ENCODE results near the gene CFAP97D2. TPM values are rescaled to one million over a fixed set of nuclear protein-coding genes. Genes with fewer than 3 reads are reported as not detected.
A peak's percentile ranks its signal among the peaks of the same experiment; 100 is the strongest.

Gene CFAP97D2
- not detected for total RNA-seq
- long read RNA-seq = 0 reads

GRCh38 chr13:114179087-114179658 lies at the start of gene CFAP97D2:
CFAP97D2 (plus strand) TSS chr13:114179257; CDS start chr13:114179331, 74 bp downstream.
- H3K4me1 ChIP-seq = no peaks in the 10 kb centered on the region
- ATAC-seq (no peak), DNase-seq (no peak)
- no peaks in the 10 kb centered on the region for H3K27me3 ChIP-seq
- intact Hi-C loops (cut with DNase I) = no loop called here
- H3K9me3 ChIP-seq = no peaks in the 10 kb centered on the region
- H3K27ac ChIP-seq = no peak within 1 kb of the TSS
- 50% methylated on average over 13 of the region's 13 CpGs for WGBS (ENCODE audit: insufficient coverage, low coverage, low lambda C conversion rate, missing lambda C conversion rate)
- TF ChIP-seq CTCF (IDR thresholded peaks at IDR 0.05) (no peak), POLR2A (IDR thresholded peaks at IDR 0.05) (no peak)
- H3K36me3 ChIP-seq = no peaks in the 10 kb centered on the region
- H3K4me3 ChIP-seq = no peak within 1 kb of the TSS

GRCh38 chr13:114129649-114130062 lies 49.4 kb upstream of the CFAP97D2 start:
- H3K36me3 ChIP-seq = no peaks in the 10 kb centered on the region
- H3K27ac ChIP-seq = peak overlapping the region in 2 of 3 donors; percentile 55 to 85
- H3K4me1 ChIP-seq = peaks cover 0 to 25% (median 4%) of the 10 kb centered on the region in 4 donors
- H3K27me3 ChIP-seq = no peaks in the 10 kb centered on the region
- TF ChIP-seq POLR2A (IDR thresholded peaks at IDR 0.05) (no peak), CTCF (IDR thresholded peaks at IDR 0.05) (no peak)
- no peak for ATAC-seq
- DNase-seq = no peak
- no peak overlapping the region for H3K4me3 ChIP-seq
- no peaks in the 10 kb centered on the region for H3K9me3 ChIP-seq
- WGBS (ENCODE audit: insufficient coverage, low coverage, low lambda C conversion rate, missing lambda C conversion rate) = 28% methylated on average over 4 of the region's 9 CpGs
- intact Hi-C loops (cut with DNase I) = no loop called here

GRCh38 chr13:114130131-114130836 lies 48.8 kb upstream of the CFAP97D2 start:
- intact Hi-C loops (cut with DNase I) = no loop called here
- Histone ChIP-seq H3K27me3 (no peaks in the 10 kb centered on the region), H3K36me3 (no peaks in the 10 kb centered on the region), H3K4me3 (peak overlapping the region; percentile 16 to 78 (median 64)), H3K4me1 (peaks cover 0 to 25% (median 4%) of the 10 kb centered on the region in 4 donors), H3K27ac (peak overlapping the region; percentile 55 to 85 (median 64)), H3K9me3 (no peaks in the 10 kb centered on the region)
- ATAC-seq = peak; percentile 41 to 65 (median 48)
- TF ChIP-seq CTCF (IDR thresholded peaks at IDR 0.05) (no peak), POLR2A (IDR thresholded peaks at IDR 0.05) (no peak)
- WGBS (ENCODE audit: insufficient coverage, low coverage, low lambda C conversion rate, missing lambda C conversion rate) = no CpG with 5 or more reads among the region's 18 CpGs
- peak in 1 of 3 donors; percentile 71 for DNase-seq

- Histone ChIP-seq H3K27ac (peak overlapping the region; percentile 55 to 85 (median 64)), H3K27me3 (no peaks in the 10 kb centered on the region), H3K9me3 (no peaks in the 10 kb centered on the region), H3K4me1 (peaks cover 0 to 25% (median 4%) of the 10 kb centered on the region in 4 donors), H3K4me3 (peak overlapping the region; percentile 60 to 78 (median 64)), H3K36me3 (no peaks in the 10 kb centered on the region)
- ATAC-seq = peak; percentile 11 to 26 (median 20)
- WGBS (ENCODE audit: insufficient coverage, low coverage, low lambda C conversion rate, missing lambda C conversion rate) = 27% methylated on average over 12 of the region's 30 CpGs
- peak in 1 of 3 donors; percentile 48 for DNase-seq
- TF ChIP-seq CTCF (IDR thresholded peaks at IDR 0.05) = no peak
- TF ChIP-seq POLR2A (IDR thresholded peaks at IDR 0.05) = no peak
- intact Hi-C loops (cut with DNase I) = no loop called here
Measured at GRCh38 chr13:114130837-114131582, 48.0 kb upstream of the CFAP97D2 start.

All from right lobe of liver (tissue), 6 donors.